Fibroblast of skin of right biceps (primary cell): ENCODE data around the gene RGS16.

Experiments used
- DNase-seq: peaks from one replicate; pipeline ENCODE4 v3.0.0-alpha.2; 2013

RGS16 gene

DNA sequence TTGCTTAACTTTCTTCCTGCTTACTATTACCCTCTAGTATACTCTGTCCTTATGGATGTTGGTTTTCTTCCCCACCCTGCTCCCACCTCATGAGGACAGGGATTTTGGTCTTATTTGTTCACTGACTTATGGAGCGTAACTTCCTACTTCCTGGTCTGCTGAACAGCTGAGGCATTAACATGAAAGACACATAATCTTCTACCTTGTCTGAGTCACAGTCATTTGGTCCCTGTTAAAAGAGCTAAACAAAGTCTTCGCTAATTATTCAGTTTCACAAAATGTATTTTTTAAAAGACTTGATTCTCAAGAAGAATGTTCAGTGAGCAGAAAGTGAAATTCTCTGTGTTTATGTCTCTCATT lies 33.6 kb downstream of the RGS16 start:
- no peak for DNase-seq

DNA sequence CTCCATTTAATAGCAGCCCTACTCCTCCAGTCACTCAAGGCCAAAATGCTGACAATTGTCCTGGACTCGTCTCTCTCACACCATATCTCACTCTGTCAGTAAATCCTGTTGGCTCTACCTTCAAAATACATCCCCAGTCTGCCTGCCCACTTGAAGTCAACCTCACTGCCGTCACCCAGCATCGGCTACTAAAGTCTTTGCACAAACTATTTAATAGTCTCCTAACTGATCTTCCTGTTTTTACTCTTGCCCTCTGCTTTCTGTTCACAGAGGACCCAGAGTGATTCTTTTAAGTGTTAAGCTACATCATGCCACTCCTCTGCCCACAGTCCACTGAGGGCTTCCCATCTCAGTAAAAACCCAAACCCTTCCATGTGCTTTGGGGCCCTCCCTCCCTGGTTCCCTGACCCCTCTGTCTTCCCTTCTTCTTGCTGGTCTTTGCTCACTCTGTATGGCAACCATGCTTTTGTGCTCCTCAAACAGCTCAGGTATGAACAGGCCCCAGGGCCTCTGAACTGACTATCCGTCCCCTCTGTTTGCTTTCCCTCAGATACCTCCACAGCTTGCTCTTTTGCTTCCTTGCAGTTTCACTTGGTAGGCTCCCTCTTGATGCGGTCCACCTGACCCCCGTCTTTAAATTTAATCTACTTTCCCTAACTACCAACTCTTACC lies 34.1 kb downstream of the RGS16 start:
- no peak for DNase-seq

DNA sequence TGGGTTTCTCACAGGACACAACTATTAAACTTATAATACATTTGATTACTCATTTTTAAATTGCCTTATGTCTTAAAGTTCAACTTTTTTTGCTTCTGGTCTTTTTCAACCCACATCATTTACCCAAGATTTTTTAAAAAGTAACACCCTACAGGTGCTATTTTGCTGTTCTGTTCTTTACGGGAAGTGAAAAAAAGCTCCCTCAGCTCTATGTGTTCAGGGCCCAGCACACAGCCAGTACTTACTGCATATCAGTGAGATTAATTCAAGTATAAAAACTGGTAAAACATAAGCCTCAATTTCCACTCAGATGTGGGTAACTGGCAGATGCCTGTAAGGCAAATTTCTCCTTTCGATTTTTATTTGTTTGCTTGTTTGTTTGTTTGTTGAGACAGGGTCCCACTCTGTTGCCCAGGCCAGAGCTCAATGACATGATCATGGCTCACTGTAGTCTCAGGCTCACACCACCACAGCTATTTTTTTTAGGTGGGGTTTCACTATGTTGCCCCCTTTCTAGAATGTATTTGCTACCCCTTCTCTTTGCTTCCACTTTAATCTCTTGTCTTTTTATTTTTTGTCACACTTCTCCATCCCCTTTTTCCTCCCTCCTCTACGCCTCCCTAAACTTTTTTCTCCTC lies 35.4 kb downstream of the RGS16 start:
- DNase-seq: no peak

DNA sequence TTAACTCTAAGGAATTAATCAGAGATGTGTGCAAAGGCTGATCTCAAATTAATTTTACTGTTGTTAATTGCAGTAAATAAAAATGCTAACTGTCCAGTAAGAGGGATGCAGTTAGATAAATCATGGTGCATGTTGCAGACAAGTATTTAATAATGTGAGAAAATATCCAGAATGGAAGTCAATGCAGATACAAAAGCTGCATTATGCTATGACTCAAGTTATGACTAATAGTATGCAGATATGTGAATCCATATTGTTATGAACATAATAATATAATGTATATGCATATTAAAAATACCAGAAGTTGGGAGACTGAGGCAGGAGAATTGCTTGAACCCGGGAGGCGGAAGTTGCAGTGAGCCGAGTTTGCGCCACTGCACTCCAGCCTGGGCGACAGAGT lies 36.6 kb downstream of the RGS16 start:
- no peak for DNase-seq

DNA sequence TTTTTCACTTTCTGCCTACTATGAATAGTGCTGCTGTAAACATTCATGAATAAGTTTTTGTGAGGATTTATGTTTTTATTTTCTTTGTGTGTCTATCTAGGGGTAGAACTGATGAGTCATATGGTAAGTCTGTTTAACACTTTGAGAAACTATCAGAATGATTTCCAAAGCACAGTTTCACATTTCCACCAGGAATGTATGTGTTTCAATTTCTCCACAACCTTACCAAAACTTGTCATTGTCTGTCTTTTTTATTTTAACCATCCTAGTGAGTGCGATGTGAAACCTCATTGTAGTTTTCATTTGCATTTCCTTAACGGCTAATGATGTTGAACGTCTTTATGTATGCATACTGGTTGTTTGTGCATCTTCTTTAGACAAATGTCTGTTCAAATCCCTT lies 38.7 kb downstream of the RGS16 start:
- DNase-seq: no peak

DNA sequence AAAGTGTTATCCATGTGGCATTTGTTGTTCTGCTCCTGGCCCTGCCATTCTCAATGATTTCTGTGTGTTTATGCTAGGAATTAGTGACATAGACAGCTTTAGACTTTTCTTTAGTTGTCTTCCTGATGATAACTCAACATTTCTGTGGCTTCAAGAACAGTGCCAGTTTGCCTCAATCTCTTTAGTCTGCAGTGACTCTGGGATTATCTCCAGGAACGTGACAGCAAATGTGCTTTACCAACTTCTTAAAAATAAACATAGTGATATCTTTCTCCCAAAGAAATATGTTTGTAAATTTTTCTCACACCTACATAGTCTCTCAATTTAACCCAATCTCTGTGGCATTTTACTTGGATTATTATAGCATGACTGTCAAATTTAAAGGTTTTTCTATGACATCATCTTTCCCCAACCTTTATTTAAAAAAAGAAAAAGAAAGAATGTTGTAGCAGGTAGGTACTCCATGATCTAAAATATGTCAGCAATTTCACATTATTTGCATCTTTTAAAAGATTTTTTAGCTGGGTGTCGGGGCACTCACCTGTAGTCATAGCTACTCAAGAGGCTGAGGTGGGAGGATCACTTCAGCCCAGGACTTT lies 39.7 kb downstream of the RGS16 start:
- DNase-seq: no peak

DNA sequence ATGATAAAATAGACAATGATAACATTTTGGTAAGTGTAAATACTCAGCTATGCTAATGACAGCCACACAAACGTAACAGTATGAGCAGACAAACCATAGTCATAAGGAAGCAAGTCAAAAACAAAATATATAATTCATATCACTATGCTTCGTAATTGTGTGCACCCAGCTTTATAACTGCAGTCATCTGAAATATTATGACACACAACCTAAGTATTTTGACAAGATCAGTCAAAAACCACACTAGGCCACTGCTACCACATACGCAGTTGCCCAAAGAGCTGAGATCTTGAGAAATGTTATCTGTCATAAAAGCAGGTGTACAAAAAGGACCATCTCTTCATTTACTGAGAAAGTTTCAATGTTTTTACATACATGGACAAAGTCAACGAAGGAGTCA lies 41.1 kb downstream of the RGS16 start:
- no peak for DNase-seq

DNA sequence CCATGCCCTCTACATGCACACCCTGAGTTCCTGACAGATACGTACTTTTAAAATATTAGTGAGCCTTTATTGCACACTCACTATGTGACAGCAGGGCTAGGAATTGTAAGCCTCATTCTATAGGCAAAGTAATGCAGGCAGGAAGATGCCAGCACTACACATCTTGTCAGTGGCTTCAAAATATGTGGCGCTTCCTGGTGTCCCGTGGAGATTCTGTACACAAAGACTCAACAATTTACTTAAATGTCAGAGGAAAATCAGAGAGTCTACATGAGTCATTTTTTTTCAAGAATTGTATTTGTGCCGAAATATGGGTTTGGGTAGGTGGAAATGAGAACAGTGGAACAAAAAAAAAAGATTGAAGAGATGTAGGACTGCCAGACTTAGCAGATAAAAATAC lies 42.7 kb downstream of the RGS16 start:
- DNase-seq: no peak

DNA sequence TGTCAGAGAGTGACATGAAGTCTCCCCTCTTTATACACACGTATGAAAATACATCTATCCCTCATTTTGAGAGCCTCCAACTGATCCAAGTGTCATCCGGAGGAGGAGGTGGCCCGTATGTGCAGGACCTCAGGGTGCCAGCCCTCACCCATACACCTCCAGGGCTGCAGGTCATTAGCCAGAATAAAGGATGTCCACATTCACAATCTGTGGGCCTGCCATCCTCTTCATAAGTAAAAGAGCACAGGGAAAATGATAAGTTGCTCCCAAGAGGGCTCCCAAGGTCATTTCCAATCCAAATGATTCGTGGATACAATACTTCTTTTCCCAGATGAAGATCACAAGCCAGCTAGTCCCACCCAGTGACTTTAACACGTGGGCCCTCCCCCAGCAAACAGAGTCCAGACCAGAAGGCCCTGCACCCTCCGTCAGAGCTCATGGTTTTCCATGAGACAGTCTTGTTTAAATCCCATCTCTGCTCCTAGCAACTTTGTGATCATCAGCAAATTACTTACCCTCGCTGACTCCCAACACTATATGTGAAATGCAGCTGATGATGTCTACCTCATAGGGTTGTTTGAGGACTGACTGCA lies 43.7 kb downstream of the RGS16 start:
- DNase-seq: no peak

DNA sequence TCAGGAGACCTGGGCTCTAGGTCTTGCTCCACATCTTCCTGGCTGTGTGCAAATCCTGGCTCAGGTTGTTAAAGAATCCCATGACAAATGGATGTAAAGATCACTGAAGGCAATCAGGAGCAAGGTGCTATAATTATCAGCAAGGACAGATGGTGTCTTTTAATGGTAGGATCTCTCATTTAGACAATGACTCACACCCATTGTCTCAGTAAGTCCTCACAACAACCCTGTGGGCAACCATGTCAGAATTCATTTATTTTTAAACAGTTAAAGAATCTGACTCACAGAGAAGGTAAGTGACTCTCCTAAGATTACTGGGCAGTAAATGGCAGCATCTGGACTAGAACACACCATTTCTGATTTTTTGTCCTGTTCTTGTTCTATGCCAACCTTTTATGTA lies 47.9 kb downstream of the RGS16 start:
- no peak for DNase-seq

DNA sequence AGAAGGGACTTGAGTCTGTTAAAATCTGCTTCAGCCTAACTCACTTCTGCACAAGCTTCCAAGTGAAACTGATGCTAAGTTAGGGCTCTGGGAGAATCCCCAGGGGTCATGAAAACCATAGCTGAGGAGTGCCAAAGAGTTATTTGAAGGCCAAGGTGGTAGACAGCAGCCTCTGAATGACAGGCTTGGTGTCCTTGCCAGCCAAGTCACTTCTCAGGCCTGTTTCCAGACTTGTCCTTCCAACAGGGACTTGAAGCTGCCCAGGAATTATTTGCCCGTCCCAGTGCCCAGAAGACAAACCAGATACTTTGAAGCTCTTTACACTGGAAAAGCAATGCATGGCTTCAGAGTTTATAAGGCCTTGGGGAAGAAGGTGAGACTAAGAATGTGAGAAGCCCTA lies 48.7 kb downstream of the RGS16 start:
- DNase-seq: no peak

DNA sequence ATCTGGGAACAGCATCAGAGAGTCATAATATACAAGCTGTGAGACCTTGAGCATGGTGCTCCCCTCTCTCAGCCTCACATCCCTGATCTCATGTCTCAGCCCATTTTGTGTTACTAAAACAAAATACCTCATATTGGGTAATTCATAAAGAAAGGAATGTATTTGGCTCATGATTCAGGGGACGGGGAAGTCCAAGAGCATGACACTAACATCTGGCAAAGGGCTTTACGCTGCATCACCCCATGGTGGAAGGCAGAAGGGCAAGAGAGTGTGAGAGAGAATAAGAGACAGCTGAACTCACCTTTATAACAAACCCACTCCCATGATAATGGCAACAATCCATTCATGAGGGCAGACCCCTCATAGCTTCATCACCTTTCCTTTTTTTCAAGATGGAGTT lies 51.7 kb downstream of the RGS16 start:
- DNase-seq: no peak

DNA sequence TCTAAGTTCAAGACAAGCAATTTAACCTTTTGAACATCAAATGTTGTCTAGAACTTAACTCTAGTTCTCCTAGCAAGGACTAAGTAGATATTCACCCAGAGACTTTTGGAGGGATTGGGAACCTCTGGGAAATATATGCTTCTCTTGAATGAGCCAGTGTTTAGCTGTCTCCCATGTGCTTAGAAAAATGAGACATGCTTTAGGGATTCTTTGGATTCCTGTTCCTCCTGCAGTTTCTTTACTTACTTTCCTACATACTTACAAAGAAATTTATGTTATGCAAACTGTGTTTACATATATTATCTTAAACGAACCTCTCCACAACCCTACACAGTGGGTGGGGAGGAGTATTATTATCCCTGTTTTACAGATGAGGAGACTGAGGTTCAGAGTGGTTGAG lies 54.4 kb downstream of the RGS16 start:
- no peak for DNase-seq

DNA sequence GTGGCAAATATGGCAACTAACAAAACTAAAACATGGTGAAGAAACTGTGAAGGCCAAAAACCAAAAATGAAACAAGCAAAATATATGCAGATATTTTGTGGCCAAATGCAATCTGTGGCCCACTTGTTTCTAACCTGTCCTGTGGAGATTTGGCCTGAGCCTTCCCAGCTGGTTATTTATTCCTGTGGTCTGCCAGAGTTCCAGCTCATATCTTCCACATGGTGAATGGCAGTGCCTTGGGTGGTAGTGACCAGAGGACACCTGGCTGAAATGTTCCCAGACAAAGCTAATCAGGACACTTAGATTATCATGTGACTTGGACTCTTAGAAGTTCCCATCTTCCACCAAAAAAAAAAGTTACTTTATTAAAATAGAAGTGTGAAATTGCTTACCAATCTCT lies 54.8 kb downstream of the RGS16 start:
- no peak for DNase-seq
